Thyroid gland (tissue), 4 donors: Measurements from ENCODE around the gene ALOX15B.

Source experiments
- POLR2A ChIP-seq, 2 donors: fragments of 450-650 bp; IDR thresholded peaks; one replicate each; pipeline ENCODE4 v1.6.1; 2017; ENCODE audit warnings: antibody characterized with exemption in 2 of 2, mild to moderate bottlenecking in 2 of 2, moderate library complexity in 1 of 2
- TF ChIP-seq, protein P1 (sequence below), 6 experiments: fragments of 200-600 bp in 3 of 6; fragments of 450-650 bp in 3 of 6; sonication (generic) in 3 of 6; IDR thresholded peaks; one replicate each; pipeline ENCODE4 v1.5.1; 2016 to 2019; ENCODE audit warnings: antibody characterized with exemption in 6 of 6, mild to moderate bottlenecking in 2 of 6, inconsistent platforms in 1 of 6, moderate library complexity in 1 of 6

DNA sequence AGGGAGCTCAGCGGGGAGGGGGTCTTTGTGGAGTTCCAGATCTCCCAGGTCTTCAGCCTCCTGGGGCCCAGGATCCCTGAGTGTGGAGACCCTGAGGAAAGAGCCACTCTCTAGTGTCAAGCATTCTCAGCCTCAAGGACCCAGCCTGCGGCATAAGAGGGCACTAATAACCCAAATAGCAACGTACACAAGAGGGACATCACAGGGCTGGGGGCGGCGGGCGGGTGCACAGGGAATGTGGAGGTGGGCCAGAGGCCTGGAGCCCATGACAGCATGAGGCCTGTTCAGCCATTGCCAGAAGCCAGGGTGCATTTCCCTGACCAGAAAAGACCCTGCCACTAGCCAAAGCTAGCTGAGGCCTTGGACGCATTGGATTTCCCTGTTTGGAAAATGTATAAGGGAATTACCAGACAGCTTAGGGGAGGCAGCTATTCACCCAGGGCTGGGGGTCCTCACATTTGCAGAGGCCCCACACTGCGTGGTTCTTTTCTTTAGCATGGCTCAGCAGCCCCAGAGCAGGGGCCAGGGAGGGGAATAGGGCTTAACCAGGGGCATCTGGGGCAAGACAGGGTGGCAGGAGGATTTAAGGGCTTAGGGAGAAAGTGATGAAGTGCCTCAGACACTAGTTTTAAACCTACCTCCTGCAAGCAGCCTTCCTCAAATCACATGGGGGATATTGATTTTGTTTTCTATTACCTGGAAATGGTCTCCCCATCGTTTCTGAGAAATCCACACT, 13.5 kb upstream of the ALOX15B start:
- TF ChIP-seq, protein P1, sequence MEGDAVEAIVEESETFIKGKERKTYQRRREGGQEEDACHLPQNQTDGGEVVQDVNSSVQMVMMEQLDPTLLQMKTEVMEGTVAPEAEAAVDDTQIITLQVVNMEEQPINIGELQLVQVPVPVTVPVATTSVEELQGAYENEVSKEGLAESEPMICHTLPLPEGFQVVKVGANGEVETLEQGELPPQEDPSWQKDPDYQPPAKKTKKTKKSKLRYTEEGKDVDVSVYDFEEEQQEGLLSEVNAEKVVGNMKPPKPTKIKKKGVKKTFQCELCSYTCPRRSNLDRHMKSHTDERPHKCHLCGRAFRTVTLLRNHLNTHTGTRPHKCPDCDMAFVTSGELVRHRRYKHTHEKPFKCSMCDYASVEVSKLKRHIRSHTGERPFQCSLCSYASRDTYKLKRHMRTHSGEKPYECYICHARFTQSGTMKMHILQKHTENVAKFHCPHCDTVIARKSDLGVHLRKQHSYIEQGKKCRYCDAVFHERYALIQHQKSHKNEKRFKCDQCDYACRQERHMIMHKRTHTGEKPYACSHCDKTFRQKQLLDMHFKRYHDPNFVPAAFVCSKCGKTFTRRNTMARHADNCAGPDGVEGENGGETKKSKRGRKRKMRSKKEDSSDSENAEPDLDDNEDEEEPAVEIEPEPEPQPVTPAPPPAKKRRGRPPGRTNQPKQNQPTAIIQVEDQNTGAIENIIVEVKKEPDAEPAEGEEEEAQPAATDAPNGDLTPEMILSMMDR (IDR thresholded peaks at IDR 0.05) = no peak
- TF ChIP-seq POLR2A (IDR thresholded peaks at IDR 0.05) = no peak
